GM12878 (cell line): ENCODE measurements around the gene NPLOC4. TPM values are rescaled to one million over a fixed set of nuclear protein-coding genes. Genes with fewer than 3 reads are reported as not detected.

Experiments used
- CBX5 ChIP-seq: sonication (generic); IDR thresholded peaks from 2 replicates; pipeline ENCODE4 v1.6.1; 2016; ENCODE audit warnings: low read depth, moderate library complexity, mild to moderate bottlenecking, inconsistent platforms
- CHD1 ChIP-seq: IDR thresholded peaks from 2 replicates; pipeline ENCODE4 v1.6.1; 2012; ENCODE audit warnings: low read depth, low read length, improper control_type of control experiment
- GABPA ChIP-seq: IDR thresholded peaks from 2 replicates; pipeline ENCODE4 v1.6.1; 2014; ENCODE audit warnings: antibody characterized with exemption, low read depth, mild to moderate bottlenecking, inconsistent platforms
- HDAC2 ChIP-seq: fragments of 200-600 bp; sonication (generic); IDR thresholded peaks from 2 replicates; pipeline ENCODE4 v1.6.1; 2017
- HDGF ChIP-seq: fragments of 450-650 bp; IDR thresholded peaks from 2 replicates; pipeline ENCODE4 v1.6.1; 2016; ENCODE audit warnings: antibody characterized with exemption
- HSF1 ChIP-seq: fragments of 150-350 bp; IDR thresholded peaks from 2 replicates; pipeline ENCODE4 v1.6.1; 2014; ENCODE audit warnings: mild to moderate bottlenecking, low read depth, low read length
- KLF5 ChIP-seq: fragments of 450-650 bp; IDR thresholded peaks from 2 replicates; pipeline ENCODE4 v1.6.1; 2014; ENCODE audit warnings: mild to moderate bottlenecking; ENCODE audit not compliant: partially characterized antibody
- STAT3 ChIP-seq: IDR thresholded peaks from 2 replicates; pipeline ENCODE4 v1.6.1; 2011; ENCODE audit warnings: low read depth, low read length, improper control_type of control experiment
- USF1 ChIP-seq: IDR thresholded peaks from 2 replicates; pipeline ENCODE4 v1.6.1; 2011; ENCODE audit warnings: borderline replicate concordance, low read depth, mild to moderate bottlenecking, moderate library complexity, mixed read lengths, low read length; ENCODE audit not compliant: insufficient read depth; ENCODE audit errors: extremely low read length
- YY1 ChIP-seq: IDR thresholded peaks from 2 replicates; pipeline ENCODE4 v1.6.1; 2011; ENCODE audit warnings: low read depth, mild to moderate bottlenecking, low read length
- ZNF592 ChIP-seq: fragments of 450-650 bp; IDR thresholded peaks from 2 replicates; pipeline ENCODE4 v1.6.1; 2017; ENCODE audit warnings: mild to moderate bottlenecking, moderate library complexity
- ZNF622 ChIP-seq: fragments of 450-650 bp; IDR thresholded peaks from 2 replicates; pipeline ENCODE4 v1.6.1; 2017; ENCODE audit warnings: mild to moderate bottlenecking, inconsistent platforms
- polyA plus RNA-seq, 11 experiments: library from polyadenylated mRNA; depleted of rRNA in 4 of 11; unstranded in 6 of 11; stranded (reverse) in 5 of 11; fragments of >200 nt; fragmentation: Nextera tagmentation in 4 of 11; fragmentation: Illumina TruSeq in 1 of 11; extraction: Ambion mirVana in 4 of 11; extraction: Trizol in 1 of 11; gene quantifications; 1 replicate in 1 of 11; 2 replicates in 10 of 11; pipeline versions ENCODE4 v1.2.1 to v1.2.3, GENCODE V29; 2011 to 2016; ENCODE audit warnings: inconsistent platforms in 2 of 11, missing spikeins in 2 of 11, low read depth in 1 of 11
- total RNA-seq, 4 experiments: library from RNA; depleted of rRNA in 3 of 4; stranded (reverse); fragments of >200 nt in 3 of 4; fragmentation: Illumina TruSeq in 1 of 4; extraction: Trizol in 1 of 4; gene quantifications; 2 replicates each; pipeline versions ENCODE4 v1.2.1 to v1.2.3, GENCODE V29; 2013 to 2021

NPLOC4 gene
- total and polyA plus RNA-seq, 10 of the 15 experiments (the other 5 are each of a cell fraction or from before 2014, with no cell fraction given), result 1.5 to 83.7 (median 45.8) TPM

GRCh38 chr17:81517339-81518112 lies 119.4 kb downstream of the NPLOC4 start (continued):
- peak; percentile 83 for TF ChIP-seq USF1
- no peak for TF ChIP-seq CHD1
- no peak for TF ChIP-seq ZNF622
- no peak for TF ChIP-seq HDAC2
- peak; percentile 42; the same call in 1 of the 2 replicates for TF ChIP-seq YY1
- no peak for TF ChIP-seq KLF5
- TF ChIP-seq HSF1, result no peak
- TF ChIP-seq STAT3, result 0 out of 2 replicates have a peak, but pooled peaks have one; percentile 19
- no peak for TF ChIP-seq CBX5
- TF ChIP-seq HDGF, result no peak; the same call in 1 of the 2 replicates
- no peak for TF ChIP-seq GABPA
- TF ChIP-seq ZNF592, result no peak
- TF ChIP-seq, all 136 proteins: peak for 48
